MM.1S (cell line): Measurements from ENCODE around the gene RUNX1.

Experiments used
- DNase-seq: peaks from one replicate; pipeline ENCODE4 v3.0.0-alpha.2; 2015
- H2AFZ ChIP-seq: fragments of 300-600 bp; sonication (generic); 2 replicates; pipeline ENCODE4 v1.6.0; 2016; ENCODE audit warnings: antibody characterized with exemption, low read length
- H3F3A ChIP-seq: fragments of 300-600 bp; sonication (generic); 2 replicates; pipeline ENCODE4 v1.6.1; 2016; ENCODE audit warnings: mild to moderate bottlenecking, antibody characterized with exemption, low read length, moderate library complexity, mixed read lengths; ENCODE audit not compliant: insufficient read depth
- H3K27ac ChIP-seq: fragments of 300-600 bp; sonication (generic); 2 replicates; pipeline ENCODE4 v1.5.1; 2016; ENCODE audit warnings: mild to moderate bottlenecking, low read length
- H3K27me3 ChIP-seq: fragments of 300-600 bp; sonication (generic); replicated peaks from 2 replicates; pipeline ENCODE4 v1.6.0; 2016; ENCODE audit warnings: low read length; ENCODE audit not compliant: insufficient read depth
- H3K36me3 ChIP-seq: fragments of 300-600 bp; sonication (generic); replicated peaks from 2 replicates; pipeline ENCODE4 v1.6.1; 2016; ENCODE audit warnings: mild to moderate bottlenecking, low read length, mixed read lengths; ENCODE audit not compliant: insufficient read depth
- H3K4me1 ChIP-seq: fragments of 300-600 bp; sonication (generic); 2 replicates; pipeline ENCODE4 v1.6.1; 2016; ENCODE audit warnings: low read length, mixed read lengths
- H3K4me2 ChIP-seq: fragments of 300-600 bp; sonication (generic); 2 replicates; pipeline ENCODE4 v1.6.0; 2016; ENCODE audit warnings: low read depth, low read length
- H3K4me3 ChIP-seq: fragments of 300-600 bp; sonication (generic); 2 replicates; pipeline ENCODE4 v1.5.1; 2016; ENCODE audit warnings: low read length, mixed read lengths
- H3K79me2 ChIP-seq: fragments of 300-600 bp; sonication (generic); 2 replicates; pipeline ENCODE4 v1.6.1; 2016; ENCODE audit warnings: mixed run types, low read length, mixed read lengths
- H3K9ac ChIP-seq: fragments of 300-600 bp; sonication (generic); 2 replicates; pipeline ENCODE4 v1.6.1; 2016; ENCODE audit warnings: low read length, mixed read lengths
- H3K9me2 ChIP-seq: fragments of 300-600 bp; sonication (generic); replicated peaks from 2 replicates; pipeline ENCODE4 v1.6.1; 2016; ENCODE audit warnings: mild to moderate bottlenecking, low read length, mixed read lengths; ENCODE audit not compliant: insufficient read depth
- H3K9me3 ChIP-seq: fragments of 300-600 bp; sonication (generic); replicated peaks from 2 replicates; pipeline ENCODE4 v1.6.1; 2016; ENCODE audit warnings: mild to moderate bottlenecking, low read length, mixed read lengths; ENCODE audit not compliant: insufficient read depth
- H4K20me1 ChIP-seq: fragments of 300-600 bp; sonication (generic); 2 replicates; pipeline ENCODE4 v1.6.1; 2016; ENCODE audit warnings: mild to moderate bottlenecking, low read length, moderate library complexity, mixed read lengths; ENCODE audit not compliant: insufficient read depth
- EZH2 ChIP-seq: fragments of 300-600 bp; sonication (generic); optimal IDR thresholded peaks from 2 replicates; pipeline ENCODE3; 2017; ENCODE audit warnings: low read depth, mild to moderate bottlenecking, antibody characterized with exemption, low read length, mixed read lengths
- EZH2phosphoT487 ChIP-seq: fragments of 300-600 bp; sonication (generic); IDR thresholded peaks from 2 replicates; pipeline ENCODE4 v1.6.1; 2018; ENCODE audit warnings: antibody characterized with exemption, low read length
- TF ChIP-seq, protein P1 (sequence below): fragments of 300-600 bp; sonication (generic); IDR thresholded peaks from 2 replicates; pipeline ENCODE4 v1.5.1; 2016; ENCODE audit warnings: antibody characterized with exemption, low read length, mixed read lengths

RUNX1 gene

DNA sequence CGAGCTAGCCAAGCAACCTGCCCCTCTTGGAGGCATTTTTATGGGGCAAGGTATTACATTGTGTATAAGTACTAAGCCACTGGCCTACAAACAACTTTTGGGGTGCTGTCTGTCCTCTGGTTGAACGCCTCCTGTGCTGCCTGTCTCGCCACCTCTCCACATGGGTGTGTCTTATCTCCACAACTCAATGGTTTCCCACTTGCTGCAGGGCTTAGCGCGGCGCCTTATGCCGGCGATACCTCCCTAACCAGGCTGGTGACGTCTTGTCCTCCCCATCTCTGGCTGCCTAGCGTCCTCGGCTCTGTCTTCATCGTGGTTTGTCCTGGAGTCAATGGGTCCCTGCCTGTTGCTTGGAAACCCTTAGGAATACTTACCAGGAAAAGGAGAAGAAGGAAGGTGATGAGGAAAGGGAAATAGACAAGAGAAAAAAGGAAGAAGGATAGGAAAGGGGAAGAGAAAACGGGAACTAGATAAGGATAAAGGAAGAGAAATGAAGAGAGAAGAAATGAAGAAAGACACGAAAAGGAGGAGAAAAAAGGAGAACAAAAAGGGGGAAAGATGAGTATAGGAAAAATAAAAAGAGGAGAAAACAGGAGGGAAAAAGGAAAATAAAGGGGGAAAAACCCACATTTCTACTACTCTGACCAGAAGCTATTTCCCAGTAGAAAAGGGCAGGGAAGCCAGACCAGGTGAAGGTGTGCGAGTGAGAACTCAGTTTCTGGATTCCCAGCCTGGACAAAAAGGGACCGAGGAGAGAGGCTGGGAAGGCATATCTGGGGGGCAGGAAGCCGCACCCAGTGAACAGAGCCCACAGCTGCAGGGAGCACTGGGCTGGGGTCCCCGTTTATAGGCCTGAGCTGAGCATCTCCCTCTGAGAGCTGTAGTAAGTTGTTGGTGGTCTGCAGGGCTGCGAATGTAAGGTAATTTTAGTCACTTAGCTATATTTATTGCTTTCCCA lies 294.1 kb downstream of the RUNX1 start:
- Histone ChIP-seq H3K9ac (no peak overlapping the region), H4K20me1 (no peaks in the 10 kb centered on the region), H3K79me2 (no peaks in the 10 kb centered on the region), H3F3A (no peaks in the 10 kb centered on the region), H3K9me3 (no peaks in the 10 kb centered on the region), H3K4me3 (no peak overlapping the region), H3K4me1 (no peaks in the 10 kb centered on the region), H2AFZ (no peak overlapping the region), H3K36me3 (no peaks in the 10 kb centered on the region), H3K27me3 (no peaks in the 10 kb centered on the region), H3K27ac (no peak overlapping the region), H3K9me2 (no peaks in the 10 kb centered on the region), H3K4me2 (no peak overlapping the region)
- DNase-seq, result no peak
- TF ChIP-seq EZH2, result no peak
- no peak for TF ChIP-seq EZH2phosphoT487
- TF ChIP-seq, protein P1, sequence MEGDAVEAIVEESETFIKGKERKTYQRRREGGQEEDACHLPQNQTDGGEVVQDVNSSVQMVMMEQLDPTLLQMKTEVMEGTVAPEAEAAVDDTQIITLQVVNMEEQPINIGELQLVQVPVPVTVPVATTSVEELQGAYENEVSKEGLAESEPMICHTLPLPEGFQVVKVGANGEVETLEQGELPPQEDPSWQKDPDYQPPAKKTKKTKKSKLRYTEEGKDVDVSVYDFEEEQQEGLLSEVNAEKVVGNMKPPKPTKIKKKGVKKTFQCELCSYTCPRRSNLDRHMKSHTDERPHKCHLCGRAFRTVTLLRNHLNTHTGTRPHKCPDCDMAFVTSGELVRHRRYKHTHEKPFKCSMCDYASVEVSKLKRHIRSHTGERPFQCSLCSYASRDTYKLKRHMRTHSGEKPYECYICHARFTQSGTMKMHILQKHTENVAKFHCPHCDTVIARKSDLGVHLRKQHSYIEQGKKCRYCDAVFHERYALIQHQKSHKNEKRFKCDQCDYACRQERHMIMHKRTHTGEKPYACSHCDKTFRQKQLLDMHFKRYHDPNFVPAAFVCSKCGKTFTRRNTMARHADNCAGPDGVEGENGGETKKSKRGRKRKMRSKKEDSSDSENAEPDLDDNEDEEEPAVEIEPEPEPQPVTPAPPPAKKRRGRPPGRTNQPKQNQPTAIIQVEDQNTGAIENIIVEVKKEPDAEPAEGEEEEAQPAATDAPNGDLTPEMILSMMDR, result no peak

DNA sequence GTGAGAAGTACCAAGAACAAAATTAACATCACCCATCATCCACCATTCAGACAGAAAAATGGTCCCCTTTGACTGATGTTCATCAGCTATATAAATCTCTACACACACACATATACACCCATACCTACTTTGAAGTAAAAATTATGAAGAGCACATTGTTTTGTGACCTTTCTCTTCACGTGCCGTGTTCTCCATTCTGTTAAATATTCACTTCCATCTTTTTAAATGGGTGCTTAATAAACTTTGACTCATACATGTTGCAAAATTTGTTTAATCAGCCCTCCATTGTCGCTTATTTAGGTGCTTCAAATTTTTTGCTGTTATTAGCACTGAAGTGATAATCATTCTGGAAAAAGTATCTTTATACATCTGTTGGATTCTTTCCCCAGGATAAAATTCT lies 300.2 kb downstream of the RUNX1 start:
- TF ChIP-seq EZH2phosphoT487 (no peak), EZH2 (no peak)
- TF ChIP-seq, protein P1, result no peak
- H3F3A ChIP-seq, result no peaks in the 10 kb centered on the region
- no peak overlapping the region for H3K9ac ChIP-seq
- H3K9me3 ChIP-seq, result no peaks in the 10 kb centered on the region
- no peaks in the 10 kb centered on the region for H3K36me3 ChIP-seq
- no peaks in the 10 kb centered on the region for H3K79me2 ChIP-seq
- H2AFZ ChIP-seq, result no peak overlapping the region
- no peaks in the 10 kb centered on the region for H3K27me3 ChIP-seq
- no peak for DNase-seq
- H4K20me1 ChIP-seq, result no peaks in the 10 kb centered on the region
- no peak overlapping the region for H3K27ac ChIP-seq
- no peaks in the 10 kb centered on the region for H3K9me2 ChIP-seq
- no peak overlapping the region for H3K4me2 ChIP-seq
- H3K4me1 ChIP-seq, result 0 out of 2 replicates have a peak, but pooled peaks cover 3% of the 10 kb centered on the region
- H3K4me3 ChIP-seq, result no peak overlapping the region

DNA sequence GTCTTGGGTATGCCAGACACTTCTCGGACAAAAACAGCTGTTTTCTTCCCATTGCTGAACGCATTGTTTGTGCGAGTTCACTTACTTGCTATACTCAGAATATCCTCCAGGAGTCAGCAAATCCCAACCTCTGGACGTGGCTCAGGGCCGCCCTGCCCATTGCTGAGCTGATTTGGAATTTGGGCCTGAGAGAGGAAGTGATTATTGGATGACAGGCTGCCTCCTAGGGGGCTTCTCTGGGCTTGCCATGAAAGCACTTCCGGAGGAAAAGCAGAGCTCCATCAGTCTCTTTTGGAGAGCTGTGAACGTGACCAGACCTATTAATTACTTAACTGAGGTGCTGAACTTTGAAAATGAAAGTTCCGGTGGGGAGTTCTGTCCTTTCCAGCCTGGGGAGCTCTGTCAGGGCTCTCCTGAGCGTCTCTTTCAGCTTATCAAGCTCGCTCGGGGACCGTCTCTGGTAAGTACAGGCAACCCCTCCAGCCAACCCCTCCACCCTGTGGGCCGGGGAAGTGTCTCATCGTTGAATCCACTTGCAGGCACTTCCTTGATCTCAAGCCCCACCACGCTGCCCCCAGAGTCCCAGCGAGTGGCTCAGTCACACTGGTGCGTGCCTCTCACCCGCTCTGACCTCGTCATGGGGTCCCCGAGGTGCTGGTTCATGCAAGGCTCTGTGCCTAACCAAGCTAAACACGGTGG lies 303.4 kb downstream of the RUNX1 start:
- H3K4me1 ChIP-seq, result 0 out of 2 replicates have a peak, but pooled peaks cover 3% of the 10 kb centered on the region
- H2AFZ ChIP-seq, result peak overlapping the region; percentile 76
- peak overlapping the region; percentile 77 for H3K4me2 ChIP-seq
- DNase-seq, result peak; percentile 83
- no peak overlapping the region for H3K27ac ChIP-seq
- TF ChIP-seq EZH2 (no peak), EZH2phosphoT487 (no peak)
- TF ChIP-seq, protein P1, result peak; percentile 98
- H3K9me3 ChIP-seq, result no peaks in the 10 kb centered on the region
- H3K9me2 ChIP-seq, result no peaks in the 10 kb centered on the region
- H3K79me2 ChIP-seq, result no peaks in the 10 kb centered on the region
- H4K20me1 ChIP-seq, result no peaks in the 10 kb centered on the region
- peak overlapping the region; percentile 52 for H3K4me3 ChIP-seq
- H3K27me3 ChIP-seq, result no peaks in the 10 kb centered on the region
- H3K9ac ChIP-seq, result peak overlapping the region; percentile 4; the same call in 1 of the 2 replicates
- no peaks in the 10 kb centered on the region for H3F3A ChIP-seq
- H3K36me3 ChIP-seq, result no peaks in the 10 kb centered on the region
